Smooth muscle cell (in vitro differentiated cells): ENCODE data around the gene ATR. TPM values are rescaled to one million over a fixed set of nuclear protein-coding genes. Genes with fewer than 3 reads are reported as not detected.

Source experiments
- DNase-seq: peaks from one replicate; lab custom pipeline; 2025; ENCODE audit not compliant: unreplicated experiment; lab: John Stamatoyannopoulos, UW
- H2AFZ ChIP-seq: fragments of 200-600 bp; sonication (generic); 2 replicates; pipeline ENCODE4 v1.6.0; 2016; ENCODE audit warnings: antibody characterized with exemption, low read depth, mild to moderate bottlenecking
- H3F3A ChIP-seq: fragments of 200-600 bp; sonication (generic); 2 replicates; pipeline ENCODE4 v1.6.0; 2017; ENCODE audit warnings: antibody characterized with exemption, low read depth
- H3K27ac ChIP-seq: fragments of 200-600 bp; sonication (generic); 2 replicates; pipeline ENCODE4 v1.5.1; 2016; ENCODE audit warnings: low read depth, mild to moderate bottlenecking
- H3K27me3 ChIP-seq: fragments of 200-600 bp; sonication (generic); 2 replicates; pipeline ENCODE4 v1.6.1; 2016; ENCODE audit warnings: low read depth, mild to moderate bottlenecking
- H3K36me3 ChIP-seq: fragments of 200-600 bp; sonication (generic); 2 replicates; pipeline ENCODE4 v1.5.1; 2016; ENCODE audit warnings: low read depth
- H3K4me1 ChIP-seq: fragments of 200-600 bp; sonication (generic); 2 replicates; pipeline ENCODE4 v1.5.1; 2016; ENCODE audit warnings: low read depth
- H3K4me2 ChIP-seq: fragments of 200-600 bp; sonication (generic); 2 replicates; pipeline ENCODE4 v1.6.0; 2016; ENCODE audit warnings: mild to moderate bottlenecking
- H3K4me3 ChIP-seq: fragments of 200-600 bp; sonication (generic); 2 replicates; pipeline ENCODE4 v1.5.1; 2016; ENCODE audit warnings: mild to moderate bottlenecking
- H3K79me2 ChIP-seq: fragments of 200-600 bp; sonication (generic); 2 replicates; pipeline ENCODE4 v1.6.0; 2016; ENCODE audit warnings: low read depth, mild to moderate bottlenecking
- H3K9ac ChIP-seq: fragments of 200-600 bp; sonication (generic); 2 replicates; pipeline ENCODE4 v1.6.0; 2016; ENCODE audit warnings: low read depth
- H3K9me3 ChIP-seq: fragments of 200-600 bp; sonication (generic); replicated peaks from 2 replicates; pipeline ENCODE4 v1.5.1; 2016; ENCODE audit warnings: low read depth
- H4K20me1 ChIP-seq: fragments of 200-600 bp; sonication (generic); 2 replicates; pipeline ENCODE4 v1.6.0; 2016; ENCODE audit warnings: low read depth
- CTCF ChIP-seq: fragments of 200-600 bp; sonication (generic); IDR thresholded peaks from 2 replicates; pipeline ENCODE4 v1.5.1; 2017; ENCODE audit warnings: borderline replicate concordance, mild to moderate bottlenecking, antibody characterized with exemption; ENCODE audit not compliant: insufficient read depth, poor library complexity, severe bottlenecking
- WGBS: methylation state at CpG from one replicate; pipeline ENCODE4 v1.1.7; 2016; ENCODE audit warnings: low lambda C conversion rate; 5-methylcytosine and 5-hydroxymethylcytosine counted together
- polyA plus RNA-seq: library from polyadenylated mRNA; unstranded; fragments of >200 nt; fragmentation: Nextera tagmentation; extraction: Ambion mirVana; gene quantifications from 2 replicates; pipeline ENCODE4 v1.2.1, GENCODE V29; 2016
- total RNA-seq: library from RNA; depleted of rRNA; stranded (reverse); fragments of >200 nt; gene quantifications from 2 replicates; pipeline ENCODE4 v1.2.3, GENCODE V29; 2014

ATR gene
- total and polyA plus RNA-seq, 2 experiments from 2014 or later: 8.8 to 22.5 TPM

GRCh38 chr3:142447852-142448823 is 130.4 kb downstream of the ATR start, which contains the start of gene XRN1:
TSS of gene XRN1 (minus strand) at chr3:142448037. CDS start at chr3:142447944, 93 bp downstream.
- peaks cover 25% of the 10 kb centered on the region for H4K20me1 ChIP-seq
- peak within 1 kb of the TSS; percentile 100 for H3K9ac ChIP-seq
- H3K4me2 ChIP-seq: peak within 1 kb of the TSS; percentile 97
- H3K36me3 ChIP-seq: peaks cover 6% of the 10 kb centered on the region
- H3K27ac ChIP-seq: peak within 1 kb of the TSS; percentile 99
- peak; percentile 86 for DNase-seq
- peak within 1 kb of the TSS; percentile 99 for H2AFZ ChIP-seq
- H3K4me3 ChIP-seq: peak within 1 kb of the TSS; percentile 99
- H3F3A ChIP-seq: no peaks in the 10 kb centered on the region
- no peaks in the 10 kb centered on the region for H3K27me3 ChIP-seq
- H3K4me1 ChIP-seq: peaks cover 17% of the 10 kb centered on the region
- WGBS: 10% methylated on average over 52 of the region's 52 CpGs
- H3K79me2 ChIP-seq: peaks cover 48% of the 10 kb centered on the region
- H3K9me3 ChIP-seq: no peaks in the 10 kb centered on the region
- TF ChIP-seq CTCF: no peak

- peaks cover 31% of the 10 kb centered on the region for H4K20me1 ChIP-seq
- H3K9ac ChIP-seq: peak overlapping the region; percentile 100
- H3K4me3 ChIP-seq: peak overlapping the region; percentile 99
- WGBS: 1% methylated on average over 35 of the region's 35 CpGs
- H3K4me2 ChIP-seq: peak overlapping the region; percentile 97
- peak; percentile 23 for DNase-seq
- H3F3A ChIP-seq: no peaks in the 10 kb centered on the region
- peaks cover 17% of the 10 kb centered on the region for H3K4me1 ChIP-seq
- peaks cover 55% of the 10 kb centered on the region for H3K79me2 ChIP-seq
- no peaks in the 10 kb centered on the region for H3K27me3 ChIP-seq
- no peaks in the 10 kb centered on the region for H3K9me3 ChIP-seq
- H3K36me3 ChIP-seq: no peaks in the 10 kb centered on the region
- H3K27ac ChIP-seq: peak overlapping the region; percentile 99
- TF ChIP-seq CTCF: no peak
- peak overlapping the region; percentile 99 for H2AFZ ChIP-seq
Measured at GRCh38 chr3:142447301-142447851, 131.2 kb downstream of the ATR start.

- Histone ChIP-seq H3K4me1 (peaks cover 17% of the 10 kb centered on the region), H3K4me3 (peak overlapping the region; percentile 99), H3K79me2 (peaks cover 71% of the 10 kb centered on the region), H4K20me1 (peaks cover 46% of the 10 kb centered on the region), H3F3A (no peaks in the 10 kb centered on the region), H3K9ac (peak overlapping the region; percentile 100), H3K9me3 (no peaks in the 10 kb centered on the region), H3K36me3 (no peaks in the 10 kb centered on the region), H2AFZ (no peak overlapping the region), H3K4me2 (peak overlapping the region; percentile 97), H3K27me3 (no peaks in the 10 kb centered on the region), H3K27ac (no peak overlapping the region)
- no peak for DNase-seq
- 92% methylated on average over 6 of the region's 6 CpGs for WGBS
- TF ChIP-seq CTCF: no peak
Measured at GRCh38 chr3:142445816-142446254, 132.7 kb downstream of the ATR start.
